Measurements from ENCODE around the gene SP3.

Gene SP3

DNA sequence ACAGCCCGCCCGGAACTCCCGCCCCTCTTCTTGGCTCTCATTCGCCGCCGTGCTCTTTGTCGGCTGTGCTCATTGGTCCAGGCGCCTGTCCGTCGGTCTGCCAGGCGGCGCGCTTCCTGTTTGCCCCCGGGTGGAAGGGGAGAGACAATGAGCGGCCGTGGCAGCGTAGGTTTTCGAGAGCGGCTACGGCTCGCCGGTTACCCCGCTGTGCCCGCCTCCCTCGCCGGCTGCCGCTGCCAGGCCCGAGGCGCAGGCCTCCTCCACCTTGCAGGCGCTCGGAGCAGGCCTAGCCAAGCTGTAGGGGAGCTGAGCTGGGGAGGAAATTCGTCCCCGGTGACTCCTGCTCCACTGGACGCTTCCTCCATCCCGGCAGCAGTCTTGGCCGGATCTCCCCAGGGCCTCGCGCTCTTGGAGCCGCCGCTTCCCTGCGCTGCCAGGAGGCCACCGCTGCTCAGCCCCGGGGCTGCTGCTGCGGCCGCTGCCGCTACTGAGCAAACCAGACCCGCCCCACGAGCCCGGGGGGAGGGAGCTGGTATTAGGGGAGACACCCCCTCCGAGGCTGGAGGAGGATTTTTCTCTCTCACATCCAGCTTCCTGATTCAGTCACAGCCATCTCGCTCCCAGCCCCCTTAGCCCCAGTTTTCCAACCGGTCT, at the start of gene SP3:
TSS of gene SP3 (minus strand) at position 2 of the 654 bp plus-strand sequence. CDS start 202 bp downstream, outside the sequence.
- H3K4me3 Mint-ChIP-seq: peak within 1 kb of the TSS; percentile 91
- H3K27me3 Mint-ChIP-seq: no peaks in the 10 kb centered on the region
- H3K9me3 Mint-ChIP-seq (ENCODE audit: low read depth): no peaks in the 10 kb centered on the region
- peaks cover 13% of the 10 kb centered on the region for H3K36me3 Mint-ChIP-seq
- H3K4me1 Mint-ChIP-seq (ENCODE audit: low read depth): peaks cover 33% of the 10 kb centered on the region
- H3K27ac Mint-ChIP-seq: peak within 1 kb of the TSS; percentile 100

GRCh38 chr2:174014699-174015070, 49.5 kb upstream of the SP3 start:
- H3K27ac Mint-ChIP-seq: peak overlapping the region; percentile 34
- peaks cover 2% of the 10 kb centered on the region for H3K36me3 Mint-ChIP-seq
- peaks cover 8% of the 10 kb centered on the region for H3K4me1 Mint-ChIP-seq (ENCODE audit: low read depth)
- H3K4me3 Mint-ChIP-seq: no peak overlapping the region
- no peaks in the 10 kb centered on the region for H3K9me3 Mint-ChIP-seq (ENCODE audit: low read depth)
- peaks cover 12% of the 10 kb centered on the region for H3K27me3 Mint-ChIP-seq

GRCh38 chr2:174014011-174014698, 49.0 kb upstream of the SP3 start:
- Mint-ChIP-seq H3K36me3 (peaks cover 2% of the 10 kb centered on the region), H3K4me3 (peak overlapping the region; percentile 32), H3K9me3 (ENCODE audit: low read depth) (no peaks in the 10 kb centered on the region), H3K27me3 (peaks cover 12% of the 10 kb centered on the region), H3K27ac (peak overlapping the region; percentile 34), H3K4me1 (ENCODE audit: low read depth) (peaks cover 8% of the 10 kb centered on the region)

DNA sequence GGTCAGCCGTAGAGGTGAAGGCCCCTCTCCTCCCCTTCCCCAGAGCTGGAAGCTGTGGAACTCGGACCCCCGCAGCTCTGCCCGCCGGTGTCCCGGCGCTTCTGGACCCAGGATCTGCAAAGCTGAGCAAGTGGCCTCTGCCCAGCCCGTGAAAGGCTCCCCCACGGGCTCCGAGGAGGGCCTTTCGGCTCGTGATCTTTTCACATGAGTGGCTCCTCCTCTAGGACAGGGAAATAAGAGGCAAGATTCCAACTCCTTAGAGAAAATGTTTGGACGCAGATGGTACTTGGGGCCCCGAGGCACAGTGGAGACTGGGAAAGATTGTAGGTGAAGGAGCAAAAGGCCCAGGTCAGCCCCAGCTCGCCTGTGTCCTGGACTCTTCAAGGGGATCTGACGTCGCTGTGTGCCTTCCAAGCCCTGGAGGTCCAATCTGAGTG, 48.2 kb upstream of the SP3 start:
- peaks cover 2% of the 10 kb centered on the region for H3K36me3 Mint-ChIP-seq
- peaks cover 15% of the 10 kb centered on the region for H3K27me3 Mint-ChIP-seq
- H3K4me1 Mint-ChIP-seq (ENCODE audit: low read depth): peaks cover 8% of the 10 kb centered on the region
- H3K9me3 Mint-ChIP-seq (ENCODE audit: low read depth): no peaks in the 10 kb centered on the region
- H3K27ac Mint-ChIP-seq: no peak overlapping the region
- H3K4me3 Mint-ChIP-seq: peak overlapping the region; percentile 32

GRCh38 chr2:174012347-174013314, 47.5 kb upstream of the SP3 start:
- peaks cover 2% of the 10 kb centered on the region for H3K36me3 Mint-ChIP-seq
- no peaks in the 10 kb centered on the region for H3K9me3 Mint-ChIP-seq (ENCODE audit: low read depth)
- no peak overlapping the region for H3K27ac Mint-ChIP-seq
- peaks cover 8% of the 10 kb centered on the region for H3K4me1 Mint-ChIP-seq (ENCODE audit: low read depth)
- H3K27me3 Mint-ChIP-seq: peaks cover 17% of the 10 kb centered on the region
- H3K4me3 Mint-ChIP-seq: peak overlapping the region; percentile 32

DNA sequence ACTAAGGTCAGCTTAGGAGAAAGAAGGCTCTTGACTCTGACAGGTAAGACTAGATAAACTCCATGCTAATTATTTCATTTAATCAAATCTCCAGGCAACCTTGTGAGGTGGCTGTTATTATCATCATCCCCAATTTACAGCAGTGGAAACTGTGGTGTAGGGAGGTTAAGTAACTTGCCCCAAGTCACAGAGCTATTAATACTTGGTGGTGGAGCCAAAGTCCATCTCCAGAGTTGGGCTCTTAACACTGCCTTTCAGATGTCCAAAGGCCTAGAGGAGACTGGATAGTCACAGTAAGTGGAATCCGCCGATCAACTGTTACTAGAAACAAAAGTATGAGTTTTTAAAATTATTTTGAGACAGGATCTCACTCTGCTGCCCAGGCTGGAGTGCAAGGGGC, 46.6 kb upstream of the SP3 start:
- H3K4me3 Mint-ChIP-seq: no peak overlapping the region

DNA sequence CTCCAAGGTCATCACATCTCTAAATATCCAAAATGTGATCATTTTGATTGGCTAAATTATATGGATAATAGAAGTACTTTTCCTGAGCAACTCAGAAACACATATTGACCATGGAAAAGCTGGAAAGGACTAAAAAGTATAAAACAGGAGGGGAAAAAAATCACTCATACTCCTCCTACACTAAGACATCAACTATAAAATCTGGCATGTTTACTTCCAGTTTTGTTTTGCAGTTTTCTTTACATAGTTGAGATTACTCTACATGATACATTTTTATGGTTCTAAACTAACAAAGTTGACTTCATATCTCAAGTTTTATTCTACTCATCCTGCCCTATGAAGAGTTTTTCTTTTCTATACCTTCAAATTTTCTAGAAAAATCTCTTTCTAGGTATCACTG, 46.0 kb upstream of the SP3 start:
- Mint-ChIP-seq H3K36me3 (peaks cover 3% of the 10 kb centered on the region), H3K27ac (no peak overlapping the region), H3K4me1 (ENCODE audit: low read depth) (peaks cover 8% of the 10 kb centered on the region), H3K9me3 (ENCODE audit: low read depth) (no peaks in the 10 kb centered on the region), H3K4me3 (no peak overlapping the region), H3K27me3 (peaks cover 20% of the 10 kb centered on the region)

More for the DNA sequence above, 46.6 kb upstream of the SP3 start:
- no peak overlapping the region for H3K27ac Mint-ChIP-seq
- H3K9me3 Mint-ChIP-seq (ENCODE audit: low read depth): no peaks in the 10 kb centered on the region
- H3K4me1 Mint-ChIP-seq (ENCODE audit: low read depth): peaks cover 8% of the 10 kb centered on the region
- H3K36me3 Mint-ChIP-seq: peaks cover 5% of the 10 kb centered on the region
- H3K27me3 Mint-ChIP-seq: peaks cover 20% of the 10 kb centered on the region

DNA sequence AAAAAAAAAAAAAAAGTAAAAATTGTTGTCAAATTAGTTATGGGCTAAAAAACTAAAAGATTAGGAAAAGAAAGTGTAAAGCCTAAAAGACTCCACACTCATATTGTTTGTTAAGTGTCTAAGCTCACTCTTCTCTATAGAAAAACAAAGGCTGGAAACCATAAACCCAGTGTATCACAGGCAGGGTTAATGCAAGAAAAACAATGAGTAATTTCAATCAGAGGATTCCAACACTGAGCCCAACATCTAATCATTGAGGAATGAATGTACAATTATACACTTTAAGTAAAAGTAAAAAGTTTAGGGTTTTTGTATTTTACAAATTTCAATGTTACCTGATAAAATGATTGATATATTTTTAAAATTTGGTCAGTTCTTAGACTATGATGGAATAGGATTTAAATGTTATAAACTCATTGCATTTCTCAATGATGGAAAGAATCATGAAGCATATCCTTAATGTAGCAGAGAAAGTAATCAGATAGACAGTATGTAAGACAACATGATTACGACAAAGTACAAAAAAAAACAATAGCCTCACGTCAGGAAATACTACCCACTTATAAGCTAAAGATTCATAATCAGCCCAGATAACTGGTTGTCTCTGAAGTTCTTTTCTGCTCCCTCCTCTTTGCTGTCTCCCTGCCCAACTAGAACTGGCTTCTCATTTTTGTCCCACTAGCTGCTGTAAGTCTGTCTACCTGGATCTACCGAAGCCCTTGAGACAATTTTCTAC, 44.5 kb upstream of the SP3 start:
- H3K4me3 Mint-ChIP-seq: no peak overlapping the region
- peaks cover 20% of the 10 kb centered on the region for H3K27me3 Mint-ChIP-seq
- H3K9me3 Mint-ChIP-seq (ENCODE audit: low read depth): no peaks in the 10 kb centered on the region
- peaks cover 8% of the 10 kb centered on the region for H3K4me1 Mint-ChIP-seq (ENCODE audit: low read depth)
- H3K36me3 Mint-ChIP-seq: peaks cover 3% of the 10 kb centered on the region
- H3K27ac Mint-ChIP-seq: no peak overlapping the region

DNA sequence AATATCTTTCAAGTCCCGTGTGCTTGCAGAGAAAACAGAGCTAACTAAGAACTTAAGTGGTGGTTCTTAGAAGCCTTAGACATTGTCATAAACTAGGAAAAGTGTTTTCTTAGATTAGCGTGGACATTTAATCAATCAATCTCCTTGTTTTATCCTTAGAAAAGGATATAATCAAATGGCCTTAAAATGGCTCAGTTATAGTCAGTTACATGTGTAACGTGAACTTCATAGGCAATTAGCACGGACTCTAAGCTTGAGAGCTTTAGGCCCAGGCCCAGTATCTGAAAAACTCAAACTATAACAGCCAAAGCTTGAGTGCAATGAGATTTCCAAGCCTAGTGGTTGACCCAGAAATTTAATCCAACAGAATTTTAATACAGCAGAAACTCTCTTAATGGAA, 43.5 kb upstream of the SP3 start:
- Mint-ChIP-seq H3K4me3 (no peak overlapping the region), H3K27me3 (peaks cover 20% of the 10 kb centered on the region), H3K27ac (no peak overlapping the region), H3K36me3 (peaks cover 3% of the 10 kb centered on the region), H3K4me1 (ENCODE audit: low read depth) (peaks cover 5% of the 10 kb centered on the region), H3K9me3 (ENCODE audit: low read depth) (no peaks in the 10 kb centered on the region)

DNA sequence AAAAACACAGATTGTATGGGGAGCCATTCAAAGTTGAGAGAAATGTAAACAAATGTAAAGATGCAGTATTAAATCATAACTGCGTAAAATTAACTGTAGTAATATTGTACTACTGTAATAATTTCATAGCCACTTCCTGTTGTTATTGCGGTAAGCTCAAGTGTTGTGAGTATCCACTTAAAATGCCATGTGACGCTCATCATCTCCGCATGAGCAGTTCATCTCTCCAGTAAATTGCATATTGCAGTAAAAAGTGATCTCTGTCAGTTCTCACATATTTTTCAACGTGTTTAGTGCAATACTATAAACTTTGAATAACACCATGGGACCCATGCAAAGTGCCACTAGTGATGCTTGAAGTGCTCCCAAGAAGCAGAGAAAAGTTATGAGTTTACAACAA, 41.8 kb upstream of the SP3 start:
- Mint-ChIP-seq H3K9me3 (ENCODE audit: low read depth) (no peaks in the 10 kb centered on the region), H3K4me1 (ENCODE audit: low read depth) (no peaks in the 10 kb centered on the region), H3K36me3 (peaks cover 3% of the 10 kb centered on the region), H3K27me3 (peaks cover 20% of the 10 kb centered on the region), H3K27ac (no peak overlapping the region), H3K4me3 (no peak overlapping the region)

DNA sequence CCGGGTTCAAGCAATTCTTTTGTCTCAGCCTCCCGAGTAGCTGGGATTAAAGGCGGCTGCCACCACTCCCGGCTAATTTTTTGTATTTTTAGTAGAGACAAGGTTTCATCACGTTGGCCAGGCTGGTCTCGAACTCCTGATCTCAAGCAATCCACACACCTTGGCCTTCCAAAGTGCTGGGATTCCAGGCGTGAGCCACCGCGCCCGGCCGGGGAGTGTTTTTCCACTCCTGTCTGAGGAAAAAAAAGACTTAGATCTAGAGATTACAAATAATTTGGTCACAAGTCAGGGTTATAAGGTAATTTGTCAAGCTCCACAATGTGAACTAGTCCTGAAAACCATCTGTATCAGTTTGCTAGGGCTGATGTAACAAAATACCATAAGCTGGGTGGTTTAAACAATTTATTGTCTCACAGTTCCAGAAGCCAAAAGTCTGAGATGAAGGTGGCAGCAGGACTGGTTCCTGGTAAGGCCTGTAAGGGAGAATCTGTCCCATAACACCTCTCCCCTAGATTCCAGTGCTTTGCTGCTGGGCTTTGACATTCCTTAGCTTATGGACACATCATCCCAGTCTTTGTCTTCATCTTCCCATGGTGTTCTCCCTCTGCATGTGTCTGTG, 40.7 kb upstream of the SP3 start:
- Mint-ChIP-seq H3K27ac (no peak overlapping the region), H3K27me3 (peaks cover 13% of the 10 kb centered on the region), H3K4me3 (no peak overlapping the region), H3K36me3 (peaks cover 3% of the 10 kb centered on the region), H3K4me1 (ENCODE audit: low read depth) (no peaks in the 10 kb centered on the region), H3K9me3 (ENCODE audit: low read depth) (no peaks in the 10 kb centered on the region)

GRCh38 chr2:174004905-174005605, 39.9 kb upstream of the SP3 start:
- no peaks in the 10 kb centered on the region for H3K9me3 Mint-ChIP-seq (ENCODE audit: low read depth)
- peaks cover 3% of the 10 kb centered on the region for H3K36me3 Mint-ChIP-seq
- H3K27ac Mint-ChIP-seq: no peak overlapping the region
- H3K4me1 Mint-ChIP-seq (ENCODE audit: low read depth): no peaks in the 10 kb centered on the region
- H3K27me3 Mint-ChIP-seq: peaks cover 11% of the 10 kb centered on the region
- H3K4me3 Mint-ChIP-seq: no peak overlapping the region

DNA sequence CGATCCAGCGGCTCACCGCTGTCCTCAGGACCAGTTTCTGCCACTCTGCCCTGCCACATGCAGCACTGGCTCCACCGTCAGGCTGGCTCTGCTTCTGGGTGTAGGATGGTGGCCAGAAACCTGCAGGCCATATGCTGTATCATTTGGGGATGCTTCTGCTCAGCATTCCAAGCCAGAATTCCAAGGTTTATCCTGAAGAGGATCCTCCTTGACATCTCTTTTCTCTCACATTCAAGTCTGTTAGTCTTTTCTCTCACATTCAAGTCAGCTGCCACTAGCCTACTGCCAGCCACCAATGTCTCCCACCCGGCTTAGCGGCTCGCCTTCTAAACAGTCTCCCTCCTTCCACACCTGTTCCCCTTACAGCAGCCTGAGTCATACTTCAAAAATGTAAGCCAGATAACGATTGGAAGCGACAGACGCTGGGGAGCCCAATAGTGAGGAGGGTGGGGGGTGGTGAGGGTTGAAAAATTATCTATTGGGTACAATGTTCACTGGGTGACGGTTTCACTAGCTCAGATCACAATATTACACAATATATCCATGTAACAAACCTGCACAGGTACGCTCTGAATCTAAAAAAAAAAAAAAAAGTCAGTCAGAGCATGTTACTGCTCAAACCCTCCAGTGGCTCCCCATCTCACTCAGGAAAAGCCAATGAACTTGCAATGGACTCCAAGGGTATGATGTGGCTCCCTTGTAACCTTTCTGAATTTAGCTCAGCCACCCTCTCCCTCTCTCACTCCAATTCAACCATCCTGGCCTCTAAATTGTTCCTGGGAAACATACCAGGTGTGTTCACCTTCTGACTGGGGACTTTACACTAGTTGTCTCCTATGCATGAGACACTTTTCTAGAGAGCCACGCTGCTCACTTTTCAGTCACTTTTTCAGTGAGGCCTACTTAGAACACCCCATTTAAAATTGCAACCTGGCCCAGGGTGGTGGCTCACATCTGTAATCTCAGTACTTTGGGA, 38.8 kb upstream of the SP3 start:
- Mint-ChIP-seq H3K27ac (no peak overlapping the region), H3K27me3 (peaks cover 7% of the 10 kb centered on the region), H3K4me3 (no peak overlapping the region), H3K36me3 (peaks cover 3% of the 10 kb centered on the region), H3K4me1 (ENCODE audit: low read depth) (no peaks in the 10 kb centered on the region), H3K9me3 (ENCODE audit: low read depth) (no peaks in the 10 kb centered on the region)
